Mammary epithelial cell (primary cell): Measurements from ENCODE around the gene CTDNEP1.

Experiments
- CTCF ChIP-seq, 2 donors: IDR thresholded peaks in 1 of 2; conservative IDR thresholded peaks in 1 of 2; 2 replicates each; pipeline ENCODE4 v1.5.1; 2011 to 2012; ENCODE audit warnings: inconsistent platforms in 2 of 2, low read length in 2 of 2, mild to moderate bottlenecking in 2 of 2, control low read depth in 1 of 2, low read depth in 1 of 2; ENCODE audit not compliant: insufficient read depth in 1 of 2; ENCODE audit errors: extremely low read depth in 1 of 2
- EZH2 ChIP-seq: IDR thresholded peaks from 2 replicates; pipeline ENCODE4 v1.6.1; 2012; ENCODE audit warnings: low read length, inconsistent platforms, borderline replicate concordance

GRCh38 chr17:7282752-7283321 is 31.3 kb upstream of the CTDNEP1 start:
- TF ChIP-seq CTCF (conservative IDR thresholded peaks at IDR 0.05 in 1 of 2, IDR thresholded peaks at IDR 0.05 in 1 of 2; ENCODE audit: extremely low read depth in 1 of 2, insufficient read depth in 1 of 2, low read depth in 1 of 2, low read length in 2 of 2) (no peak), EZH2 (no peak)
